SU-DHL-6 (cell line): ENCODE results near the gene SPOCK1.

Source experiments
- H2AFZ ChIP-seq: fragments of 200-600 bp; sonication (generic); 2 replicates; pipeline ENCODE4 v1.6.1; 2014; ENCODE audit warnings: low read depth, mild to moderate bottlenecking, moderate library complexity, mixed read lengths, antibody characterized with exemption, low read length; ENCODE audit not compliant: severe bottlenecking
- H3F3A ChIP-seq: fragments of 200-600 bp; shearing (Covaris generic); 2 replicates; pipeline ENCODE4 v1.6.0; 2016; ENCODE audit warnings: antibody characterized with exemption, mild to moderate bottlenecking; ENCODE audit not compliant: insufficient read depth
- H3K27ac ChIP-seq: fragments of 200-600 bp; sonication (generic); 2 replicates; pipeline ENCODE4 v1.5.1; 2016; ENCODE audit warnings: low read depth, mild to moderate bottlenecking, low read length, moderate library complexity, mixed read lengths
- H3K27me3 ChIP-seq: fragments of 200-600 bp; sonication (generic), shearing (Covaris generic); 2 replicates; pipeline ENCODE4 v1.6.0; 2014; ENCODE audit warnings: mild to moderate bottlenecking, low read length
- H3K36me3 ChIP-seq: fragments of 200-600 bp; sonication (generic); 2 replicates; pipeline ENCODE4 v1.6.1; 2014; ENCODE audit warnings: mild to moderate bottlenecking, low read length, mixed read lengths
- H3K4me2 ChIP-seq: fragments of 300-600, 200-600 bp; shearing (Covaris generic), sonication (generic); 2 replicates; pipeline ENCODE4 v1.6.0; 2014; ENCODE audit warnings: low read length, low read depth, mild to moderate bottlenecking; ENCODE audit not compliant: poor library complexity, severe bottlenecking
- H3K4me3 ChIP-seq: fragments of 200-600 bp; sonication (generic); 2 replicates; pipeline ENCODE4 v1.5.1; 2014; ENCODE audit warnings: antibody characterized with exemption, low read length, mild to moderate bottlenecking, mixed read lengths; ENCODE audit not compliant: insufficient read depth, poor library complexity, severe bottlenecking
- H3K79me2 ChIP-seq: fragments of 200-600 bp; sonication (generic); 2 replicates; pipeline ENCODE4 v1.6.1; 2014; ENCODE audit warnings: mild to moderate bottlenecking, low read length, moderate library complexity; ENCODE audit not compliant: insufficient read depth
- H3K9ac ChIP-seq: fragments of 200-600 bp; sonication (generic); 2 replicates; pipeline ENCODE4 v1.7.0; 2014; ENCODE audit warnings: mild to moderate bottlenecking, low read length
- H3K9me2 ChIP-seq: fragments of 200-600 bp; sonication (generic); replicated peaks from 2 replicates; pipeline ENCODE4 v1.6.1; 2014; ENCODE audit warnings: low read length; ENCODE audit not compliant: insufficient read depth
- H3K9me3 ChIP-seq: fragments of 200-600 bp; sonication (generic); 2 replicates; pipeline ENCODE4 v1.6.1; 2014; ENCODE audit warnings: low read length, mixed read lengths; ENCODE audit not compliant: insufficient read depth
- H4K20me1 ChIP-seq: fragments of 200-600 bp; sonication (generic); 2 replicates; pipeline ENCODE4 v1.6.1; 2014; ENCODE audit warnings: low read depth, mild to moderate bottlenecking, antibody characterized with exemption, low read length, moderate library complexity, mixed read lengths
- EZH2phosphoT487 ChIP-seq: fragments of 200-600 bp; sonication (generic), shearing (Covaris generic); conservative IDR thresholded peaks from 2 replicates; pipeline ENCODE4 v1.6.1; 2018; ENCODE audit warnings: mild to moderate bottlenecking, antibody characterized with exemption, low read length, moderate library complexity, mixed read lengths
- TF ChIP-seq, protein P1 (sequence below): fragments of 200-600 bp; sonication (generic); IDR thresholded peaks from one replicate; pipeline ENCODE4 v1.5.1; 2017; ENCODE audit warnings: antibody characterized with exemption, mild to moderate bottlenecking, low read length, moderate library complexity; ENCODE audit not compliant: insufficient read depth, poor library complexity, severe bottlenecking

SPOCK1 gene

DNA sequence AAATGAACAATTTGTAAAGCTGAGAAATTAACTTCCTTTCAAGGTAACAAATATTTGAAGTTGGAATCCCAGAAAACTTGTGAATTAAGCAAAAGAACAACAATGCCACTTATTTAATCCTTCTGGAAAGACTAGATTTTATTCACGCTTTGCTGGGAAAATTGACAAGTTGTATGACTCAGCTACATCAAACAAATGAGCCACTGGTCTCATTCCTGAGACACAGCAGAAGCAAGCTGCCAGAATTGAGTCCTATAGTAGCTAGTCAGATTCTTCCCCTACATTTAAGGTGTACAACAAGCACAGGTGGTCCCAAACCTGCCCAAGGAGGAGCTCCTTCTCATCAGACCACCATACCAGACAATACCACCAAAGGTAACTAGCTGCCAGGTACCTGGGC is 280.7 kb downstream of the SPOCK1 start:
- no peak overlapping the region for H3K4me2 ChIP-seq
- H3K27ac ChIP-seq: no peak overlapping the region
- H3K9me2 ChIP-seq: no peaks in the 10 kb centered on the region
- no peaks in the 10 kb centered on the region for H4K20me1 ChIP-seq
- H3K9ac ChIP-seq: no peak overlapping the region
- H3K27me3 ChIP-seq: no peaks in the 10 kb centered on the region
- no peaks in the 10 kb centered on the region for H3K79me2 ChIP-seq
- H3K36me3 ChIP-seq: no peaks in the 10 kb centered on the region
- H3K4me3 ChIP-seq: no peak overlapping the region
- H3K9me3 ChIP-seq: no peaks in the 10 kb centered on the region
- no peaks in the 10 kb centered on the region for H3F3A ChIP-seq
- no peak overlapping the region for H2AFZ ChIP-seq
- TF ChIP-seq, protein P1, sequence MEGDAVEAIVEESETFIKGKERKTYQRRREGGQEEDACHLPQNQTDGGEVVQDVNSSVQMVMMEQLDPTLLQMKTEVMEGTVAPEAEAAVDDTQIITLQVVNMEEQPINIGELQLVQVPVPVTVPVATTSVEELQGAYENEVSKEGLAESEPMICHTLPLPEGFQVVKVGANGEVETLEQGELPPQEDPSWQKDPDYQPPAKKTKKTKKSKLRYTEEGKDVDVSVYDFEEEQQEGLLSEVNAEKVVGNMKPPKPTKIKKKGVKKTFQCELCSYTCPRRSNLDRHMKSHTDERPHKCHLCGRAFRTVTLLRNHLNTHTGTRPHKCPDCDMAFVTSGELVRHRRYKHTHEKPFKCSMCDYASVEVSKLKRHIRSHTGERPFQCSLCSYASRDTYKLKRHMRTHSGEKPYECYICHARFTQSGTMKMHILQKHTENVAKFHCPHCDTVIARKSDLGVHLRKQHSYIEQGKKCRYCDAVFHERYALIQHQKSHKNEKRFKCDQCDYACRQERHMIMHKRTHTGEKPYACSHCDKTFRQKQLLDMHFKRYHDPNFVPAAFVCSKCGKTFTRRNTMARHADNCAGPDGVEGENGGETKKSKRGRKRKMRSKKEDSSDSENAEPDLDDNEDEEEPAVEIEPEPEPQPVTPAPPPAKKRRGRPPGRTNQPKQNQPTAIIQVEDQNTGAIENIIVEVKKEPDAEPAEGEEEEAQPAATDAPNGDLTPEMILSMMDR: no peak
- TF ChIP-seq EZH2phosphoT487: no peak

DNA sequence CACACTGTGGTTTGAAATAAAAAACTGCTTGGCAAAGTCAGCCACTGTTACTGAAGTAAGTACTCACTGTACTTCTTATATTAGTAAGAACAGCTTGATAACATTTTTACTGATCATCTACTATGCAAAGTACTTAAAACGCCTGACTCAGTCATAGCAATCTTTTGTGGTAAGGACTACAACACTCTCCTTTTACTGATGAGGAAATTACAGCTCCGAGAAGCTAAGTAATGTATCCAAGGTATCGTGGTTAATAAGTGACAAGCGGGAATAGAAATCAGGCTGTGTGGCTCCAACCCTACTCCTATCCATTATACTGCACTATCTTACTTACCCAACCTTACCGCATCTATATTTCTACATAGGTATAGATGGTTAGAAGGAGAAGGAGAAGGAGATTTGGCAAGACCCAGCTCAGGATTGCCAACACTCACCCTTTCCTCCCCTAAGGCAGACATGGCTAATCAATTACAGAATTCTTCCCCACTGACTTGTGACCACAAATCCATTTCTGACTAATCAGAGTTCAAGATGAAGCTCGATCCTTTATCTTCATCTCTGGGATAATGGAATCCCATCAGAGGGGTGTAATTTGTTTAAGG is 281.4 kb downstream of the SPOCK1 start:
- H3K4me2 ChIP-seq: no peak overlapping the region

DNA sequence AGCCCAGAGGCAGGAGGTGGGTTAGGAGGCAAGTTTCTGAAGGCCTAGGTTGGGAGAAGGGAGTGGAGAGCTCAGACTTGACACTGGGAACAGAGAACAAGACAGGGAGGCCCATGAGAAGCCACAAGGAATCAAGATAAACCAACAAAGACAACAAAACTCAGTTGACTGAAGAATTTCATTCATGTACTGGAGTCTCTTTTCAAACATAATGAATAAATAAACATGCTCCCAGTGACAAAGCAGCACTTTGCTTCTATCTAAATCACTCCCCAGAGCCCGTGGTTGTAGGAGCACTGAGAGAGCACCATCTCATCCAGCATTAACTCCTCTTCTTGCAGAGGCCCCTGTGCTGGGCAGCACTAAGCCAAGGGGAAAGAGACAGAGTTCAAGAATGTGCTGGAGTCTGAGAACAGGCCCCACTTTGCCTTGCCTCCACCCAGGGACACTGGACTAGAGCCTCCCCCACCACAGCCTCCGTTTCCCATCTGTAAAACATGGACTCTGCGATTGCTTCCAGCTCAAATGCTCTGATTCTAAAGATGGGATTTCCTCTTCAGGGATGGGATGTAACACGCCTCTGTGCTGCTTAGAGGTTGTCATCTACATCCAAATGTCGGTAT is 282.0 kb downstream of the SPOCK1 start:
- no peaks in the 10 kb centered on the region for H3K79me2 ChIP-seq
- H2AFZ ChIP-seq: no peak overlapping the region
- no peaks in the 10 kb centered on the region for H4K20me1 ChIP-seq
- no peaks in the 10 kb centered on the region for H3K27me3 ChIP-seq
- no peak overlapping the region for H3K9ac ChIP-seq
- no peaks in the 10 kb centered on the region for H3K9me2 ChIP-seq
- H3K27ac ChIP-seq: no peak overlapping the region
- H3K9me3 ChIP-seq: no peaks in the 10 kb centered on the region
- no peaks in the 10 kb centered on the region for H3F3A ChIP-seq
- no peak overlapping the region for H3K4me3 ChIP-seq
- H3K4me2 ChIP-seq: no peak overlapping the region
- TF ChIP-seq, protein P1: no peak
- TF ChIP-seq EZH2phosphoT487: no peak
- H3K36me3 ChIP-seq: no peaks in the 10 kb centered on the region

More for the DNA sequence above, 281.4 kb downstream of the SPOCK1 start:
- no peaks in the 10 kb centered on the region for H4K20me1 ChIP-seq
- no peaks in the 10 kb centered on the region for H3K27me3 ChIP-seq
- H3K9ac ChIP-seq: no peak overlapping the region
- H3K4me3 ChIP-seq: no peak overlapping the region
- H3K9me2 ChIP-seq: no peaks in the 10 kb centered on the region
- H3K27ac ChIP-seq: no peak overlapping the region
- no peaks in the 10 kb centered on the region for H3K9me3 ChIP-seq
- no peak overlapping the region for H2AFZ ChIP-seq
- no peaks in the 10 kb centered on the region for H3K79me2 ChIP-seq
- no peaks in the 10 kb centered on the region for H3K36me3 ChIP-seq
- TF ChIP-seq, protein P1: no peak
- TF ChIP-seq EZH2phosphoT487: no peak
- no peaks in the 10 kb centered on the region for H3F3A ChIP-seq
